H1 (cell line): ENCODE measurements around the gene UPF1. TPM values are rescaled to one million over a fixed set of nuclear protein-coding genes. Genes with fewer than 3 reads are reported as not detected.

Experiments used
- BRCA1 ChIP-seq: IDR thresholded peaks from 2 replicates; pipeline ENCODE4 v1.6.1; 2012; ENCODE audit warnings: low read depth, low read length, improper control_type of control experiment
- CTCF ChIP-seq, 3 experiments: IDR thresholded peaks; 1 replicate in 2 of 3; 2 replicates in 1 of 3; pipeline versions ENCODE4 v1.5.1 to v1.6.1; 2011; ENCODE audit warnings: low read length in 3 of 3, mild to moderate bottlenecking in 3 of 3, inconsistent platforms in 2 of 3, low read depth in 1 of 3, moderate library complexity in 1 of 3; ENCODE audit not compliant: insufficient read depth in 1 of 3; ENCODE audit errors: control extremely low read depth in 1 of 3
- SP4 ChIP-seq: IDR thresholded peaks from 2 replicates; pipeline ENCODE4 v1.6.1; 2012; ENCODE audit warnings: low read length, inconsistent platforms
- TBP ChIP-seq: IDR thresholded peaks from 2 replicates; pipeline ENCODE4 v1.6.1; 2011; ENCODE audit warnings: low read depth, low read length, improper control_type of control experiment
- TEAD4 ChIP-seq: IDR thresholded peaks from 2 replicates; pipeline ENCODE4 v1.6.1; 2012; ENCODE audit warnings: low read depth, low read length, inconsistent platforms, mixed read lengths
- polyA plus RNA-seq, 7 experiments: library from polyadenylated mRNA; depleted of rRNA in 3 of 7; stranded (reverse) in 5 of 7; unstranded in 2 of 7; fragments of >200 nt in 5 of 7; fragments of 200-250 nt in 2 of 7; gene quantifications; 1 replicate in 5 of 7; 2 replicates in 1 of 7; 4 replicates in 1 of 7; pipeline versions ENCODE4 v1.2.1 to v1.2.3, GENCODE V29; 2011 to 2013; ENCODE audit warnings: missing spikeins in 2 of 7, mixed read lengths in 2 of 7
- total RNA-seq: library from RNA; stranded (reverse); fragmentation: NEBNext Ultra II Directional; extraction: Animal tissue kit (Norgen Biotek cat#: 25700); gene quantifications from 2 replicates; pipeline ENCODE4 v1.2.1, GENCODE V29; 2021

UPF1 gene
- total and polyA plus RNA-seq, 2 of the 8 experiments (the other 6 are each of a cell fraction or from before 2014, with no cell fraction given): 46.4 to 62.0 TPM

GRCh38 chr19:18906605-18907519 lies 75.1 kb downstream of the UPF1 start (continued):
- no peak for TF ChIP-seq TBP
- TF ChIP-seq CTCF (IDR thresholded peaks at IDR 0.05; ENCODE audit: control extremely low read depth in 1 of 3, insufficient read depth in 1 of 3, low read depth in 1 of 3, low read length in 3 of 3): no peak
- TF ChIP-seq BRCA1: no peak
- TF ChIP-seq SP4: no peak
- TF ChIP-seq TEAD4: no peak
